Mesendoderm (in vitro differentiated cells): ENCODE measurements around the gene TNIK.

Experiments
- DNase-seq: peaks from one replicate; pipeline ENCODE4 v3.0.0; 2013
- H2AK5ac ChIP-seq: 2 replicates; pipeline ENCODE4 v1.6.1; 2013; ENCODE audit warnings: low read length, inconsistent platforms
- H2BK120ac ChIP-seq: 2 replicates; pipeline ENCODE4 v1.6.1; 2013; ENCODE audit warnings: low read depth, mild to moderate bottlenecking, low read length, moderate library complexity, mixed read lengths
- H2BK15ac ChIP-seq: replicated peaks from 2 replicates; pipeline ENCODE4 v1.6.1; 2013; ENCODE audit warnings: low read depth, mild to moderate bottlenecking, moderate library complexity
- H2BK5ac ChIP-seq: 2 replicates; pipeline ENCODE4 v1.6.1; 2013; ENCODE audit warnings: low read length, inconsistent platforms
- H3K18ac ChIP-seq: 2 replicates; pipeline ENCODE4 v1.6.1; 2013; ENCODE audit warnings: mild to moderate bottlenecking, low read length, mixed read lengths
- H3K23ac ChIP-seq: one replicate; pipeline ENCODE4 v1.6.1; 2013; ENCODE audit warnings: low read length
- H3K27ac ChIP-seq: 2 replicates; pipeline ENCODE4 v1.5.1; 2013; ENCODE audit warnings: low read depth, mild to moderate bottlenecking, inconsistent platforms, low read length, moderate library complexity
- H3K27me3 ChIP-seq: 2 replicates; pipeline ENCODE4 v1.6.1; 2013; ENCODE audit warnings: low read length, control low read depth, mild to moderate bottlenecking, inconsistent platforms; ENCODE audit not compliant: insufficient read depth, poor library complexity
- H3K36me3 ChIP-seq: 2 replicates; pipeline ENCODE4 v1.6.1; 2013; ENCODE audit warnings: low read length, inconsistent platforms; ENCODE audit not compliant: control insufficient read depth, insufficient read depth
- H3K4ac ChIP-seq: one replicate; pipeline ENCODE4 v1.6.1; 2013; ENCODE audit warnings: low read depth, mild to moderate bottlenecking, low read length, moderate library complexity
- H3K4me1 ChIP-seq: 2 replicates; pipeline ENCODE4 v1.6.1; 2013; ENCODE audit warnings: low read depth, low read length, inconsistent platforms; ENCODE audit not compliant: control insufficient read depth
- H3K4me2 ChIP-seq: 2 replicates; pipeline ENCODE4 v1.6.1; 2013; ENCODE audit warnings: low read length
- H3K4me3 ChIP-seq: 2 replicates; pipeline ENCODE4 v1.5.1; 2013; ENCODE audit warnings: mild to moderate bottlenecking, low read length
- H3K56ac ChIP-seq: one replicate; pipeline ENCODE4 v1.6.1; 2013; ENCODE audit warnings: low read length
- H3K79me1 ChIP-seq: 2 replicates; pipeline ENCODE4 v1.6.1; 2013; ENCODE audit warnings: low read length, inconsistent platforms
- H3K79me2 ChIP-seq: 2 replicates; pipeline ENCODE4 v1.6.1; 2013; ENCODE audit warnings: mild to moderate bottlenecking, low read length; ENCODE audit not compliant: control insufficient read depth, insufficient read depth
- H3K9ac ChIP-seq: 2 replicates; pipeline ENCODE4 v1.6.1; 2013; ENCODE audit warnings: low read length, inconsistent platforms
- H4K5ac ChIP-seq: one replicate; pipeline ENCODE4 v1.6.1; 2013; ENCODE audit warnings: low read length
- H4K8ac ChIP-seq: one replicate; pipeline ENCODE4 v1.6.1; 2013; ENCODE audit warnings: low read depth, mild to moderate bottlenecking, control low read depth, low read length, moderate library complexity
- WGBS: extraction: QIAGEN DNeasy Blood & Tissue Kit; methylation state at CpG from one replicate; pipeline ENCODE4 v1.1.7; 2013; ENCODE audit warnings: low lambda C conversion rate, missing lambda C conversion rate; ENCODE audit not compliant: insufficient coverage; ENCODE audit errors: extremely low coverage; 5-methylcytosine and 5-hydroxymethylcytosine counted together

TNIK gene

DNA sequence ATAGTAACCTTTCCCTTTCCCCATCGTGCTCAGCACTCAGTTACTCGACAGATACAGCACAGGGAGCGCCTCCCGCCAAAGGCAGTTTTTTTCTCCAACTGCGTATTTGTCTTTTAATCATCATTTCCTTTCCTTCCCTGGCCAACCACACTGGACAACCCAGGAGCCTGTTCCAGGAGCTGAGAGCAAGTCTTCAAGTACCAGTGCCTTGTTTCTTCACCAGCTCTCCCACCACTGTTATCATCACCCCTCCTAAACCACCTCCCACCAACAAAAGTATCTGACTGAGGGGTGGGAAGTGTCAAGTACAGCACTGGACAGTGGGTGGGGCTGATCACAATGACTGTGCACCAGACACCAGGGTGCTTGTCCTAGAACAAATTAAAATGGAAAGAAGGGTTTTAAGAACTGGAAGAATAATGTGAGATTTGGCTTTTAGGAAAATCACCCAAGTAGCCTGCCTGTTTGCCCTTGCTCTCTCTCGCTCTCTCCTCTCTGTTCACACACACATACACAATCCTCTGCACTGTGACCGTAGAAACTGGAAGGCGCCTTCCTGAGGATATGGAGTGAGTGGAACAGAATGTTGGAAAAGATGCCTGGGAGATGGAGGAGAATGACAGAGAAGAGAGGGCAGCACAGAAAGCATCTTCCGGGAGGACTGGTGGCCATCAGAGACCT, 126.3 kb downstream of the TNIK start:
- Histone ChIP-seq H2BK15ac (no peak overlapping the region), H4K8ac (no peak overlapping the region), H3K27ac (no peak overlapping the region), H3K4ac (no peak overlapping the region), H3K36me3 (no peaks in the 10 kb centered on the region), H3K4me1 (peaks cover 2% of the 10 kb centered on the region), H3K9ac (no peak overlapping the region), H2BK5ac (no peak overlapping the region), H3K4me2 (no peak overlapping the region), H3K4me3 (no peak overlapping the region), H2AK5ac (no peak overlapping the region), H3K79me1 (no peaks in the 10 kb centered on the region), H3K56ac (no peak overlapping the region), H3K23ac (no peak overlapping the region), H3K27me3 (no peaks in the 10 kb centered on the region), H3K18ac (no peak overlapping the region), H2BK120ac (no peak overlapping the region), H4K5ac (no peak overlapping the region), H3K79me2 (no peaks in the 10 kb centered on the region)
- whole genome bisulfite sequencing: no CpG with 5 or more reads among the region's 9 CpGs
- no peak for DNase-seq

GRCh38 chr3:171330938-171331337, 129.3 kb downstream of the TNIK start:
- no peak for DNase-seq
- no peak overlapping the region for H3K27ac ChIP-seq
- H3K4me3 ChIP-seq: no peak overlapping the region
- H3K79me2 ChIP-seq: no peaks in the 10 kb centered on the region
- no peaks in the 10 kb centered on the region for H3K79me1 ChIP-seq
- no peak overlapping the region for H2BK5ac ChIP-seq
- H4K8ac ChIP-seq: peak overlapping the region; percentile 56
- no peak overlapping the region for H4K5ac ChIP-seq
- no peaks in the 10 kb centered on the region for H3K36me3 ChIP-seq
- peak overlapping the region; percentile 15 for H2BK120ac ChIP-seq
- no peak overlapping the region for H2AK5ac ChIP-seq
- WGBS: no CpG with 5 or more reads among the region's 3 CpGs
- no peak overlapping the region for H2BK15ac ChIP-seq
- no peaks in the 10 kb centered on the region for H3K27me3 ChIP-seq
- H3K4me2 ChIP-seq: no peak overlapping the region
- H3K9ac ChIP-seq: no peak overlapping the region
- no peak overlapping the region for H3K56ac ChIP-seq
- no peak overlapping the region for H3K4ac ChIP-seq
- H3K23ac ChIP-seq: no peak overlapping the region
- no peaks in the 10 kb centered on the region for H3K4me1 ChIP-seq
- H3K18ac ChIP-seq: peak overlapping the region; percentile 39

DNA sequence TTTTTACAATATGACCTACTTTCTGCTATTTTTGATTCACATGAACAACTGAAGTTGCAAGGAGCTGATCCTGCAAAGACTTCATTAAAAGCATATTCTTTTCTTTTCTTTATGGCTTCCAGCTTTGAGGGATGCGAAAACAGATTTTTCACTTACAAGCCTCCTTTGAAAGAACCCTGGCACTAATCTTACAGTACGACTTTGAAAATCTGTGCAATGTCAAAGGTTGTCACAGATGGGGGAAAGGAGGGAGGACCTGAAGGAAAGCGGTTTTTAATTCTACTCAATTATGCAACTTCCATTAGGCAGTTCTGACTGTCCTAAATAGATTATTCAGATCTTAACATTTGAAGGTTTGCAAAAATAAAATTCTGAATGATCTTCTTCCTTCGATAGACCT, 130.5 kb downstream of the TNIK start:
- Histone ChIP-seq H3K79me2 (no peaks in the 10 kb centered on the region), H3K4me1 (no peaks in the 10 kb centered on the region), H2AK5ac (no peak overlapping the region), H3K4ac (no peak overlapping the region), H3K18ac (no peak overlapping the region), H2BK120ac (no peak overlapping the region), H3K27ac (no peak overlapping the region), H3K79me1 (no peaks in the 10 kb centered on the region), H3K9ac (no peak overlapping the region), H3K27me3 (no peaks in the 10 kb centered on the region), H4K5ac (no peak overlapping the region), H3K4me2 (no peak overlapping the region), H3K4me3 (no peak overlapping the region), H2BK15ac (no peak overlapping the region), H3K36me3 (no peaks in the 10 kb centered on the region), H4K8ac (no peak overlapping the region), H3K56ac (no peak overlapping the region), H2BK5ac (no peak overlapping the region), H3K23ac (no peak overlapping the region)
- no CpG with 5 or more reads among the region's 4 CpGs for WGBS
- DNase-seq: no peak

DNA sequence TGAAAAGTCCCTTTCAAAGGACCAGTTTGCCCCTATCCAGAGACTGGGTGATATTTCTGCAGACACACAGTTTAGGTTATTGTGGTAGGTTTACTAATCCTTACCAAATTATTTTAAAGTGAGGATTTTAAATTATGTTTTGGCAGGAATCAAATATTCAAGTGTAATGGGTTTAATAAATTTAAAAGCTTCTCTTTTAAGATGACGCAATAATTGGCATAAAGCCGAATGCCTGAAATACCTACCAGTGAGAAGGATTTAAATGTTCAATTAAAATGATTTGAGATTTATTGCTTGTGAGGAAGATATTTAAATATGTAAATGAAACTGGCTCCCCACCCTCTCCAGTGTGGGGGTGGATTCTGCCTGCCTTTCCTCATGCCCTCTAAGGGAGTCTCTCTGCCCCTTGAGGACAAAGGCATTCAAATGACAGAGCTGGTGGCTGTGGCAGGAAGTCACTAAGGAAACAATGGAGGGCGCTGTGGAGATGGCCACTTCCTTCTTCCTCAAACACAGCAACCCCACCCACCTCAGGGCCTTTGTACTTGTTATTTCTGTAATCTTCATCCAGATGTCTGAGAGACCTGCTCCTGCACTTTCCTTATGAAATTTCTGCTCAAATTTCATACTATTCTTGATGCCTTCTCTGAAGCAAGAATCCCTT, 131.7 kb downstream of the TNIK start:
- H3K56ac ChIP-seq: no peak overlapping the region
- H3K79me1 ChIP-seq: no peaks in the 10 kb centered on the region
- H4K8ac ChIP-seq: no peak overlapping the region
- no peak overlapping the region for H3K9ac ChIP-seq
- H2BK120ac ChIP-seq: no peak overlapping the region
- no CpG with 5 or more reads among the region's 3 CpGs for WGBS
- no peak overlapping the region for H2AK5ac ChIP-seq
- no peaks in the 10 kb centered on the region for H3K79me2 ChIP-seq
- H2BK5ac ChIP-seq: no peak overlapping the region
- H4K5ac ChIP-seq: no peak overlapping the region
- no peaks in the 10 kb centered on the region for H3K36me3 ChIP-seq
- peak overlapping the region; percentile 1 for H2BK15ac ChIP-seq
- H3K27ac ChIP-seq: no peak overlapping the region
- DNase-seq: peak; percentile 87
- H3K4ac ChIP-seq: no peak overlapping the region
- no peak overlapping the region for H3K23ac ChIP-seq
- no peaks in the 10 kb centered on the region for H3K27me3 ChIP-seq
- H3K18ac ChIP-seq: no peak overlapping the region
- no peak overlapping the region for H3K4me3 ChIP-seq
- no peak overlapping the region for H3K4me2 ChIP-seq
- no peaks in the 10 kb centered on the region for H3K4me1 ChIP-seq

- no CpG with 5 or more reads among the region's 7 CpGs for WGBS
- Histone ChIP-seq H3K79me2 (no peaks in the 10 kb centered on the region), H2BK120ac (no peak overlapping the region), H2BK15ac (peak overlapping the region; percentile 1), H3K4me3 (no peak overlapping the region), H3K9ac (no peak overlapping the region), H3K23ac (no peak overlapping the region), H2AK5ac (no peak overlapping the region), H3K27me3 (no peaks in the 10 kb centered on the region), H3K4me2 (no peak overlapping the region), H4K5ac (no peak overlapping the region), H3K36me3 (no peaks in the 10 kb centered on the region), H3K56ac (no peak overlapping the region), H4K8ac (no peak overlapping the region), H3K4me1 (no peaks in the 10 kb centered on the region), H3K27ac (no peak overlapping the region), H3K79me1 (no peaks in the 10 kb centered on the region), H3K4ac (no peak overlapping the region), H3K18ac (no peak overlapping the region), H2BK5ac (no peak overlapping the region)
- no peak for DNase-seq
Measured at GRCh38 chr3:171327441-171328174, 132.6 kb downstream of the TNIK start.
